GM20431 (cell line): ENCODE measurements around the gene BCL2L12.

Experiments
- in situ Hi-C: fragments of 300-500 bp; cut with MseI, MboI; formaldehyde crosslinking; loops from one replicate; pipeline ENCODE4 v1.15.0; 2020; ENCODE audit warnings: low sequenced_read_pairs; ENCODE audit not compliant: unreplicated experiment

Gene BCL2L12

DNA sequence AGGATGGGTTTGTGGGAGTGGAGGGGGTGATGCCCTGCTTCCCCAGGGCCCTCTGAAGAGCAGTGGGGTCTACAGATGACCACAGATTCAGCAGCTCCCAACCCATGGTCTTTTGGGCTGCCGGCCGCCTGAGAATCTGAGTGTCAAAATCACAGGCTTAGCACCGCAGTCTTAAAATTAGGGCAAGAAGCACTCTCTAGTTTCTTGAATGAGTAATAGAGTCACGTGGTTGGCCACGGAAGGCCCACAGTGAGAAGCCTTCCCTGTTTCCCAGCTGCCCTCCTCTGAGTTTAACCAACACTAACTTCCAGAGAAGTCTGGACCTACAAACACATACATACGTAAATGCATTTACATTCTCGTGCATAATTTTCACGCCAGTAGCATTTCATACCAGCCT is 16.5 kb downstream of the BCL2L12 start:
- in situ Hi-C loops = no loop called here

DNA sequence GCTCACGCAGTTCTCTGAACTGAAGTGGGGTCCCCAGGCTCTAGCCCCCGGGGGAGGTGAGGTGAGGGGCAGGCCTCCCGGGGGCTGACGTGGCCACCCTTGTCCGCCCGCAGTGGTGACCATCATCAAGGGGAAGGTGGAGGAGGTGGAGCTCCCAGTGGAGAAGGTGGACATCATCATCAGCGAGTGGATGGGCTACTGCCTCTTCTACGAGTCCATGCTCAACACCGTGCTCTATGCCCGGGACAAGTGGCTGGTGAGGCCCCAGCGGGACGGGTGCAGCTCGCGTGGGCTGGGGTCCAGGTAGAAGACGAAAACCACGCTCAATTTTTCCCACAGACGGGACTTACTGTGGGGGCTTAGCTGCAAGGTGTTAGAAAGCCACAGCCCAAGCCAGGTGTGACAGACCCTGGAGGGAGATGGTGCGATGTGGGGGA is 18.1 kb downstream of the BCL2L12 start:
- in situ Hi-C loops = no loop called here

DNA sequence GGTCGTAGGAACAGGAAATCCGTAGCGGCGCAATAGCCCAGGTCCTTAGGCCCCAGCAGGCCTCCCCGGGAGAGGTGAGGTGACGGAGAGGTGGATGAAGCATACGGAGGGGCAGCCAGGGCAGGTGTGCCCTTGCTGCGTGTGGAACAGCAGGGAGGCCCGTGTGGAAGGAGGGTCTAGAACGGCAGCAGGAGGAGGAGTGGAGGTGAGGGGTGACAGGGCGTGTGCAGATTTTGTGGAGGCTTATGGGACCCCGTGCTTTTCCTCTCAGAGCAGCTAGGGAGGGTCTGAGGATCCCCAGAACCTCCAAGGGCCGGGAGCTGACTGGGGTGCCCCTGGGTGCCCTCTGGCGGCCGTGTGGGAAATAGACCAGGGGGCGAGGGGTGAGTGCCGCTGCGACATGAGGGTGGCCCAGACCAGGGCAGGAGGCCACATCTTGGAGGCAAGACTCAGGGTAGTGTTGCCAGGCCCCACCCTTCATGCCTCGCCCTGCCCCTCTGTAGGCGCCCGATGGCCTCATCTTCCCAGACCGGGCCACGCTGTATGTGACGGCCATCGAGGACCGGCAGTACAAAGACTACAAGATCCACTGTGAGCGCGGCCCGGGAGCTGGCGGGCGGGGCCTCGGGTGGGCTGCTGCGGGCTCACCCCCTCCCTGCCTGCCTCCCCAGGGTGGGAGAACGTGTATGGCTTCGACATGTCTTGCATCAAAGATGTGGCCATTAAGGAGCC is 18.7 kb downstream of the BCL2L12 start:
- in situ Hi-C loops = no loop called here

DNA sequence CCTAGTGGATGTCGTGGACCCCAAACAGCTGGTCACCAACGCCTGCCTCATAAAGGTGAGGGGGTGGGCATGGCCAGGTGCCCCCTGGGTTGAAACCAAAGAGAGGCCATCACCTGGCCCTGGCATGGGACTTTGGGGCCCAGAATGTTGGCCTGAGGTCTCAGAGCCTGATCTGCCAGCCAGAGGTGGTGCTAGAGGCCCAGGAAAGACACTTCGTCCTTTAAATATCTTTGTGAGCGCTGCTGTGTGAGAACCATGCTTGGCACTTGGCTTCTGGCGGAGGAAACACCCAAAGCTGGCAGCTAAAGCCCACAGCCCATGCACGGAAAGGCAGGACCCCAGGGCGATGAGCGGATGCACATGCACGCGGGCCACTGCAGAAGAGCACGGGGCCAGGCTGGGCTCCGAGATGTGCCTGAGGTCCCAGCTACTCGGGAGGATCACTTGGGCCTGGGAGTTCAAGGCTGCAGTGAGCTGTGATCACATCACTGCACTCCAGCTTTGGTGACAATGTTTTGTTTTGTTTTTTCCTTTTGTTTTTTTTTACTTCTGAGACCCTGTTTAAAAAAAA is 19.3 kb downstream of the BCL2L12 start:
- in situ Hi-C loops = no loop called here

DNA sequence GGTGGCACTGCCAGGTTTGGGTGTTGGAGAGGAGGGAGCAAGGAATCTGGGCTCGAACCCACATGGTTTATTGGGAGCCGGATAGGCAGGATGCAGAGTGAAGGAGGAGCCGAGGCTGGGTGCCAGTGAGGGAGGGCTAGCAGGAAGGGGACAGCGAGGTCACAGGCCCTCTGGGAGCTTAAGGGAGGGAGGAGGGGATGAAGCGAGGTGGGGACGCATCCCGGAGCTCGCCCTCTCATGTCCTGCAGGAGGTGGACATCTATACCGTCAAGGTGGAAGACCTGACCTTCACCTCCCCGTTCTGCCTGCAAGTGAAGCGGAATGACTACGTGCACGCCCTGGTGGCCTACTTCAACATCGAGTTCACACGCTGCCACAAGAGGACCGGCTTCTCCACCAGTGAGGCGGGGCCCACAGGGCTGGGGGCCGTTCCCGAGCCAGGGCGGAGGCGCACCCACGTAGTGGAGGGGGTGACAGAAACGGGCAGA is 20.2 kb downstream of the BCL2L12 start:
- in situ Hi-C loops = no loop called here

DNA sequence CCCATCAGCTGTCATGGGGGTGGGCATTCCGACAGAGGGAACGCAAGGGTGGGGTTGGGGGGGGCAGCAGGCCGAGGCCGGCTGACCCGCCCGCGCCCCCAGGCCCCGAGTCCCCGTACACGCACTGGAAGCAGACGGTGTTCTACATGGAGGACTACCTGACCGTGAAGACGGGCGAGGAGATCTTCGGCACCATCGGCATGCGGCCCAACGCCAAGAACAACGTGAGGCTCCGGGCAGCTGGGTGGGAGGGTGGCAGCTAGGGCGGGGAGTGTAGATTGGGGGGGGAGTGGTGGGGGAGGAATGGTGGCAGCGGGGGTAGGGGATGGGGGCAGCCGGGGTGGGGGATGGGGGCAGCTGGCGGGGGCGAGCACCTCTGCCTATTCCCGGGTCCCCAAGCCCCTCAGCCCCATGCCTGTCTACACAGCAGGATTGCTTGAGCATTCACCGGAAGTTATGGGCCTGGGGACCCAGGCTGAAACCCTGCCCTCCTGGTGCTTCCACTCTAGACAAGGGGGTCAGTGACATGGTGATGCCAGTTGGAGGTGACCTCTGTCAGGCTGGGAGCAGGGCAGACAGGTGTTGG is 20.9 kb downstream of the BCL2L12 start:
- in situ Hi-C loops = no loop called here

DNA sequence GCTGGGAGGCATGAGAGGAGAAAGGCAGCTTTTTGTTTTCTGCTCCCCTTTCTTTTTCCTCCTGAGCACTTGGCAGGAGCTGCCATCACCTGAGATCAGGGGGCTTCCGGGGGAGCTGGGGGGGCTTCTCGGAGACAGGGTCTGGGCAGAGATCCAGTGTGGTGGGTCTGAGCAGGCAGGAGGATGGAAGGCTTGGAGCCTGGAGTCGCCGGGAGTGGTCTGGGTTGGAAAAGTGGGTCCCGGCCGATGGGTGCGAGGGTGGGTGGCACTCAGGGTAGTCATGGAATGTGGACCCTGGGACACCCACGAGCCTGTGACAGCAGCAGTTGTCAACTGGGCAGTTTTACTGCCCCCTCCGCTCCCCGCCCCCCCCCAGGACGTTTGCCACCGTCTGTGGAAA is 21.4 kb downstream of the BCL2L12 start:
- in situ Hi-C loops = no loop called here

DNA sequence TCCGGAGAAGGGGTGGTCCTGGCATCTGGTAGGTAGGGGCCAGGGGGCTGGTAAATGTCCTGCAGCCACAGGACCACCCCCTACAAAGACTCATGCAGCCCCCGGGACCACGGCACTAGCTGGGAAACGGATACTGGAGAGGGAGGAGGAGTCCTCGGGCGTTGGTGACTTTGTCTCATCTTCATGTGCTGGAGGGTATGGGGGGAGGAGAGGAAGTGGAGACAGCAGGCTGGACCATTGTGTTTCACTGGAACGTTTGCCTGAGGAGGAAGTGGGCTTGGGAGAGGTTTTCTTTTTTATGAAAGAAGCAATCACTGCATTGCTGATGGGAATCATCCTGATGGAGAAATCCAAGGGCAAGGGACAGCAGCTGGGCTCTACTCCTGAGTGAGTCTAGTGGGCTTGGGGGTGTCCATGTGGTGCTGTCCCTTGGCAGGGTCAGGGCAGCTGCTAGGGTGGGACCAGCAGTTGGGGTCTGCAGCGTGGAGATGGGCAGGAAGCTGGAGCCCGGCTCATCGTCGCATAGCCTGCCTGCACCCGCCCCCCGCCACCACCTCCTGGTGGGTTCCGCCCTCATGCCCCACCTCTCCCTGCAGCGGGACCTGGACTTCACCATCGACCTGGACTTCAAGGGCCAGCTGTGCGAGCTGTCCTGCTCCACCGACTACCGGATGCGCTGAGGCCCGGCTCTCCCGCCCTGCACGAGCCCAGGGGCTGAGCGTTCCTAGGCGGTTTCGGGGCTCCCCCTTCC is 22.0 kb downstream of the BCL2L12 start:
- in situ Hi-C loops = no loop called here

DNA sequence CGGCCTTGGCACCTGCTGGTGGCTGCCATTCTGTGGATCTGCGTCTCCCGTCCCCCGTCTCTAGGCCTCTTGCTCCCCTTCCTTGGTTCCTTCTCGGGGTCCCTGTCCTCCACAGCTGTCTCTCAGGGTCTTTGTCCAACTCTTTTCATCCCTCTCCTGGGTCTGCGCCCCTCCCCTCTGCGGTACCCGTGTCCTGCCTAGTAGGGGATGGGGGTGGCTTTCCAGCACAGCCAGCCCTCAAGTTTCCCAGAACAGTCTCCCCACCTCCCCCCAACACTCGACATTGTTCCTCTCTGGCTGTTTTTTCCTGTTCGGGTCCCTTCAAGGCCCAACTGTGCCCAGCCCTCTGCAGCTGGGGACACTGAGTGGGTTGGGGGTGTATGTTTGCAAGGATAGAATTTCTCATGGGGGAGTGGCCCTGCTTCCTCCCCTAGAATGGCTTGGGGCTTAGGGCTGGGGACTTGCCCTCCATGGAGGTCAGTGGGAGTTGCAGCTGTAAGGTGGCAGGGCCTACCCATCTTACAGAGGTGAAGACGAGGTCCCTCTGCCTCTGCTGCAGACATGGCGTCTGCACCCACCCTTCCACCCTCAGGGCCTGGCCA is 22.9 kb downstream of the BCL2L12 start:
- in situ Hi-C loops = no loop called here

DNA sequence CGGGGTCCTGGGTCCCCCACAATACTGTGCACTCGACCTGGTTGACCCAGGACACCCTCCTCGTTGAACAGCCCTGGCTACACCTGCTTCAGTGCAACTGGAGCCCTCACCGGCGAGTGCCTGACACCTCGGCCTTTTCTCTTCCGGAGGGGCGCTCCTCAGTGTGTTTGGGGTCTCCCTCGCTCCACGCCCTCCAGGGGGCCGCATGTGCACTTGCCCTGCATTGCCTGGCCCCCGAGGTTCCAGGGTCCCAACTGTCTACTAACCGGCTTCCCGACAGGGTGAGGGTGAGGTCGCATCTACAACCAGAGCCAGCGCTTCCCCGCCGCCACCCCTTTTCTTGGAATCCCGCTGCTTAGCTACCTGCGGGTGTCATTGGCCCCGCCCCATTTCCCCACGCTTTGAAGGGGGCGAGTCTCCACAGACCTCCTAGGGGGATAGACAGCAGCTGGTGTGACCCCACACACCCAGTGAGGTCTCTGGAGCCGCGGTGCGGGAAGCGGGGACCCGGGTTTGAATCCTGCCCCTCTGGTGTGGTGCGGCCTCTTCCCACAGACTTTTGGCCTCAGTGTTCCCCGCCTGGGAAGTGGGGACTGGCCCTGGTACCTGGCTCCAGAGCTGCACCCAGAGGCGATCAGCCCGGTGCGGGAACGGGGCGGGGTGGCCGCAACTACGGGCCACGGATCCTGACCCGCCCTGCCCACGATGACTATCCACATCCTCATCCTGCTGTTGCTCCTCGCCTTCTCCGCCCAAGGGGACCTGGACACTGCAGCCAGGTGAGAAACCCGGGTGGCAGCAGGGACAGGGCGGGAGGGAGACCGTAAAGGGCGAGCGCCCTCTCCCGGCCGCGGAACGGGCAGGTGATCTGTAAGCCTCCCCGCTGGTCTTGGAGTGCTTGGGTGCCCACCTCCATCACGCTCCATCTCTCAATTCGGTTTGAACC is 23.7 kb downstream of the BCL2L12 start, which contains the start of gene ADM5:
Gene ADM5, plus strand, starts transcription at position 462 of the 946 bp plus-strand sequence. Its CDS starts 244 bp downstream, at position 706.
- in situ Hi-C loops = no loop called here

DNA sequence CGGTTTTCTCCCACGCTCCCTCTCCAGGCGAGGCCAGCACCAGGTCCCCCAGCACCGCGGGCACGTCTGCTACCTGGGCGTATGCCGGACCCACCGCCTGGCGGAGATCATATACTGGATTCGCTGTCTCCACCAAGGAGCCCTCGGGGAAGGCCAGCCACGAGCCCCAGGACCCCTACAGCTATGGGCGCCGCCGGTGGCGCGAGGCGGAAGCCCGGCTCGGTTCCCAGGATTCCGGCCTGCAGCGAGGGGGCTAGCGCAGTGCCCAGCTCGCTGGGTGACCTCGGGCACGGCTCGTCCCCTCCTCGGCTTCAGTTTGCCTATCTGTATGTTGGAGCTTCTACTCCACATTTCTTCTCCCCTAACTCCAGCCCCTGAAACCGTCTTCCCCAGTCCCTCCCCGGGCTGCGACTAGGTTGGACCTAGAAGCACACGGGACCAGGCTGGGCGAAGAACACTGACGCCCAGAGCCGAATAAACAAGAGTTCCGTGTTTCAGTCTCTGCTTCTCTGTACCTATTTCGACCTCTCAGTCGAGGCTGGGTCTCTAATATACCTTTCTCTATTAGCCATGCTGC is 24.4 kb downstream of the BCL2L12 start:
- in situ Hi-C loops = no loop called here

DNA sequence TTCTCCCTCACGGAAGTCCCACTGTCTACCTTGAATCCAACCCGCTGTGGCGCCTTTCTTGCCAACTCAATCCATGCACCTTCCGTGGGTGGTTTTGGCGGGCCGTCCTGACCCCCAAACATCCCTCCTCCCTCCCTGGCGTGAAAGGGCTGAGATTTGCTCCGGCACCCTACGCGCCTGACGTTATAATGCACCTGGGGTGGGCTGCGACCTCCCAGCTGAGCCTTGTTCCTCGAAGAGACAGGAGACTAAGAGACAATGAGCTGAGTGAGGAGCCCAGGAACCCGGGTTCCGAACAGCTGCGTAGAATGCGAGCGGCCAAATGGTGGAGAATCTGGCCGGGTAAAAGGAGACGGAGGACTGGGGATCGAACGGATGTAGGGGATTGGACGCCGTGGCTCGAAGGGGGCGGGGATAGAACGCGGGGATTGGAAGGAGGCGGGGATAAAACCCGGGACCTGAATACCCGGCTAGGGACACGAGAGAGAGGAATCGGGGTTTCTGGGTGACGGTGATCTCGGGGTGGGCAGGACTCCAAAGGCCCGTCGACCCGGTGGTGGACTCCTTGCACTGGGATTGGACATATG is 25.0 kb downstream of the BCL2L12 start, which contains the start of gene CPT1C:
Gene CPT1C, plus strand, starts transcription at position 461 of the 587 bp plus-strand sequence. CDS start 1,137 bp downstream, outside the sequence.
- in situ Hi-C loops = no loop called here

DNA sequence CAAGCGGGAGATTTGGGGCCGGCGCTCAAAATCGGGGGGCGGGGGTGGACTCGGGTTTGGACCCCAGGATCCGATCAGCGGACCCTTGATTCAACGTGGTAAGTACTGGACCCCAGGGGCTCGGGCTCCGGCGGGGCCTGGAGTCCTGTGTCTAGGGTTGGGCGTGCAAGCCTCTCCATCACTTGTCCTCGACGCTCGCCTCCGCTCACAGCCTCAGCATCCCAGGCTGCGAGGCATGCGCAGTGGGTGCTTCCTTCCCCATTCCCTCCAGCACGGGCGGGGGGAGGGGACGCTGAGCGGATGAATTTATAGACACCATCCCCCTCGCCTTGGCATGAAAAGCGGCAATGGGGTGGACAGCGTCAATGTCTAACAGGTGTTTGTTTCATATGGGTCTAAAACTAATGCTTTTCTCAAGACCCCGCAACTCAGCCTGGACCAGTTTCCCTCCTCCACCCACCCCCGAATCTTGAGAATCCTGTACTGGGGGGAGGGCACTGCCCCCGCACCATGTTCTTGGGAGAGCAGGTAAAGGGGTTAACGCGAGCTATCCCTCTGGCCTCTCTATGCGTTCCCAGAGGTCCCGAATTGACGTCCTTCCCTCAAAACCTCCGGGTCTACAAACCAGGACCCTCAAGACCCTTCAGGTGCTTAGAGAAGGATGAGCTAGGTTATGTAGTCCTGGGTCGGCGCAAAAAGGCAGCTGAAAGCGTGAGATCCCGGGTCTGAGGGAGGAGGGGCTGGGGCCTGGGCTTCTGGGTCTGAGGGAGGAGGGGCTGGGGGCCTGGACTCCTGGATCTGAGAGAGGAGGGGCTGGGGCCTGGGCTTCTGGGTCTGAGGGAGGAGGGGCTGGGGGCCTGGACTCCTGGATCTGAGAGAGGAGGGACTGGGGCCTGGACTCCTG is 25.8 kb downstream of the BCL2L12 start:
- in situ Hi-C loops = no loop called here

DNA sequence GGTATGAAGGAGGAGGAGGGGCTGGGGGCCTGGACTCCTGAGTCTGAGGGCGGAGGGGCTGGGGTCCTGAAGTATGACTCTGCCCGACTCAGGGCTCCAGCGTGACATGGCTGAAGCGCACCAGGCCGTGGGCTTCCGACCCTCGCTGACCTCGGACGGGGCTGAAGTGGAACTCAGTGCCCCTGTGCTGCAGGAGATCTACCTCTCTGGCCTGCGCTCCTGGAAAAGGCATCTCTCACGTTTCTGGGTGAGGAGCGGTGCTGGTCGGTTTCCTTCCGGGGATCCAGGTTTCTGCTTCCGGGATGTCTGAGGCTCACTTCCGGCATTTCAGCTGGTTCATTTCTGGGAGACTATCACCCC is 26.4 kb downstream of the BCL2L12 start:
- in situ Hi-C loops = no loop called here

DNA sequence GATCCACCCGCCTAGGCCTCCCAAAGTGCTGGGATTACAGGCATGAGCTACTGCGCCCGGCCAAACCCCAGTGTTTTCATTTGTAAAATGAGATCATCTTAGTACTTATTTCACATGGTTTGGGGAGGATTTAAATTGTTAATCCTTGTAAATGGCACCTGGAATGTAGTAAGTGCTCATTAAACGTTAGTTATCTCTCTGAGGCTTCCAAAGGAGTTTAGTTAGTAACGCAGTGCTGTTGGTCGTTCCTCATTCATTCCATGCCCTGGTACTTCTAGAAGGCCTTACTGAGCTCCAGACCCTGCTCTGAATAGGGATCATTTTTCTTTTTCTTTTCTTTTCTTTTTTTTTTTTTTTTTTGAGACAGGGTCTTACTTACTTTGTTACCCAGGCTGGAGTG is 30.4 kb downstream of the BCL2L12 start:
- in situ Hi-C loops = no loop called here

DNA sequence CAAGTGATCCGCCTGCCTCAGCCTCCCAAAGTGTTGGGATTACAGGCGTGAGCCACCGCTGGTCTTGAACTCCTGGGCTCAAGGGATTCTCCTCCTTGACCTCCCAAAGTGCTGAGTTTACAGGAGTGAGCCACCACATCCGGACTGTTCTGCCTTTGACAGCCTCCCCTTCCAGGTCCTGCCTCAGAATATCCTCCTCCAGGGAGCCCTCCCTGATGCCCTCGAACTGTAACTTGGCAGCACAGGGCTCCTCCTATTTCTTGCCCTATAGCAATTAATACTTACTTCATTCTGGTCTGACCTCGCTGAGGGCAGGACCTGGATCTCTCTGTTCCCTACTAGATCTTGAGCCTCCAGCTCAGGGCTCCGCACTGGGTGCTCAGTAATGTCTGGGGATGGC is 31.1 kb downstream of the BCL2L12 start:
- in situ Hi-C loops = no loop called here

DNA sequence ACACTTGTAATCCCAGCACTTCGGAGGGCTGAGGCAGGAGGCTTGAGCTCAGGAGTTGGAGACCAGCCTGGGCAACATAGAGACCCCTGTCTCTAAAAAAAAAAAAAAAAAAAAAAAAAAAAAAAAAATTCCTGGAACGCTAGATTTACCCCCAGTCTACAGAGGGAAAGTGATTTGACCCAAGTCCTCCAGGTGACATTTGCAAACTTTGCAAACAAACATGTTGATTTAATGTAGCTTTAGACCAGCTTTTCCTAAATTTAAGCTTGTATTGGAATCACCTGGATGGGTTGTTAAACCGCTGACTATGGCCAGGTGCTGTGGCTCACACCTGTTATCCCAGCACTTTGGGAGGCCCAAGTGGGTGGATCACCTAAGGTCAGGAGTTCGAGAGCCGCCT is 33.6 kb downstream of the BCL2L12 start:
- in situ Hi-C loops = no loop called here
